LNCAP (cell line): ENCODE data around the gene CLCA1.

ENCODE experiments used
- TF ChIP-seq, protein P1 (sequence below): fragments of 450-650 bp; IDR thresholded peaks from 2 replicates; pipeline ENCODE4 v1.5.1; 2017; ENCODE audit warnings: mild to moderate bottlenecking

The CLCA1 gene

DNA sequence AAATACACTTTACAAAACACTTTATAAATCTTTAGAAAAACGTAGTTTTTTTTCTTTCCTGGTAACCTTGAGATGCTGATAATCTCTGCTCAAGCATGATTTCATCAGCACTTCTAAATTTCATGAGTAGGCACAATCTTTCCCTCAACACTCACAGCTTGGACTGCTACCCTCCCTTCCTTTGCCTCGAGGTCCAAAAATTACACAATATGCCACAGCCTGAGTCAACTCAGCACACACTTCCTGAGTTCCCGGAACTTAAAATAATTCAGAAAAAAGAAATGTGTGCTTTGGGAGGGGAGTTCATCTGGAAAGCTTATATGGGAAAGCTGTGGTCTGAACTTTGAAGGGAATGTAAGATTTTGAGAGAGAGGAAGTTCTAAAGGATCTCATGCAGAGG, 38.9 kb upstream of the CLCA1 start:
- TF ChIP-seq, protein P1, sequence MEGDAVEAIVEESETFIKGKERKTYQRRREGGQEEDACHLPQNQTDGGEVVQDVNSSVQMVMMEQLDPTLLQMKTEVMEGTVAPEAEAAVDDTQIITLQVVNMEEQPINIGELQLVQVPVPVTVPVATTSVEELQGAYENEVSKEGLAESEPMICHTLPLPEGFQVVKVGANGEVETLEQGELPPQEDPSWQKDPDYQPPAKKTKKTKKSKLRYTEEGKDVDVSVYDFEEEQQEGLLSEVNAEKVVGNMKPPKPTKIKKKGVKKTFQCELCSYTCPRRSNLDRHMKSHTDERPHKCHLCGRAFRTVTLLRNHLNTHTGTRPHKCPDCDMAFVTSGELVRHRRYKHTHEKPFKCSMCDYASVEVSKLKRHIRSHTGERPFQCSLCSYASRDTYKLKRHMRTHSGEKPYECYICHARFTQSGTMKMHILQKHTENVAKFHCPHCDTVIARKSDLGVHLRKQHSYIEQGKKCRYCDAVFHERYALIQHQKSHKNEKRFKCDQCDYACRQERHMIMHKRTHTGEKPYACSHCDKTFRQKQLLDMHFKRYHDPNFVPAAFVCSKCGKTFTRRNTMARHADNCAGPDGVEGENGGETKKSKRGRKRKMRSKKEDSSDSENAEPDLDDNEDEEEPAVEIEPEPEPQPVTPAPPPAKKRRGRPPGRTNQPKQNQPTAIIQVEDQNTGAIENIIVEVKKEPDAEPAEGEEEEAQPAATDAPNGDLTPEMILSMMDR: no peak

DNA sequence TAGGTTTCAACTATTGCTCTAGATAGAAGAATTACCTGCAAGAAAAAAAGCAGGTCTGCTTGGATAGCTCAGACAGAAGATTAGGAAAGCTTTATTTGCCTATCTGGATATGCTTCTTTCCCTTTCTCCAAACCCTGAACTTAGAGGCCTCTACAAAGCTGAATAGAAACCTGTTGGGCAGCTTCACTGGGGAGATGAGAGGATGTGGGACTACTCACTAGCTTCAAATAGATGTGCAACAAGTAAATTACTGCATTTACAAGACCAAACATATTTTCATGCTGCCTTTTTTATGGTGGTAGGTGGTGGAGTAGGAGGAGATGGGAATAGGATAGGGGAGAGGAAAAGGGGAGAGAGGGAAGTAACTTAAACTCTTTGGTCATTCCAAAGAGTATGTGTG, 38.4 kb upstream of the CLCA1 start:
- TF ChIP-seq, protein P1: no peak

DNA sequence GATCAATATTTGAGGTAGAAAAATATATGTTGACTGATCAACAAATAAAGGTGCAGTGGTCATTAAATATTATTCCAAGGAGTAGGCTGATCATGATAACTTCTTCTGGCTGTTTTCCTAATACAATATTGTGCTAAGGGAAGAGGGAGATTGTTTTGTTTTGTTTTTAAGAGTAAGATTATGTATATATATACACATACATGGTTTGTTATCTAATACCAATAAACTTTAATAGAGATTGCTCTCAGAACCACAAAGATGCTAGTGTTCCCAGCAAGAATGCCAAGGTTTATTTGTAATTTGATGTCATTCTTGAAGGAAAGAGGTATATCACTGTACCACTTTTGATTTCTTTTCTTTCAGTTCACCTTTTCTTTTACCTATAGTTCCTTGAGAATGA, 34.7 kb upstream of the CLCA1 start:
- TF ChIP-seq, protein P1: no peak

DNA sequence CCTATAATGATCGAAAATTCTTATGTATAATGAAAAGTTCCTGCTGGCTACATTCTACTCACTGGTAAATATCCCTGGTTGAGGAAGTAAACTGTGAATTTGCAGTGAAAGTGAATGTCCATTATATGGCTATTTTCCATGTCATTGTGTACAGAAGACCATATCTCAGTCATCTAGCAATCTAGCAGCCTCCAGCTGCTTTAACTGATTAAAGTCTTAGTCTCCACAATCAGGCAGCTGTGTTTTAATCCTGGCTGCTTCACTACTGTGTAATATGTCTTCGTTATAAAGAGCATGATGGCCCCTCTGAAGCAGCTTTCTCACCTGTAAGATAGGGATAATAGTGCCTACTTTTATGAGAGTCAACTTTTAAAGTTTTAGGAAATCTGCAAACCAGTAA, 33.4 kb upstream of the CLCA1 start:
- TF ChIP-seq, protein P1: no peak

DNA sequence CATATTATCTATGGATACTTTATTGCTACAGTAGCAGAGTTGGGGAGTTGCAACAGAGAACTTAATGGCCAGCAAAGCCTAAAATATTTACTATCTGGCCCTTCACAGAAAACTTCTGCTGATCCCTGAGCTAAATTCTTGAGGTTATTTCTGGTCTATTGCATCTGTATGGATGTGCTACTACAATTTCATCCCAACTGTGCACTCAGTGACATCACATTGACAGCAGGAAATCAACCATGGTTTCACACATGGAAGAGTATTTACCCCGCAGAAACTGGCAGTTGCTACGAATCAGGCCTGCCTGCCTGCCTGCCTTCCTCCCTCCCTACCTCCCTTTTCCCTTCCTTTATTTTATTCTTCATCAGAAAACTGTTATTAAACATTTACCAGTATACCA, 32.7 kb upstream of the CLCA1 start:
- TF ChIP-seq, protein P1: no peak

DNA sequence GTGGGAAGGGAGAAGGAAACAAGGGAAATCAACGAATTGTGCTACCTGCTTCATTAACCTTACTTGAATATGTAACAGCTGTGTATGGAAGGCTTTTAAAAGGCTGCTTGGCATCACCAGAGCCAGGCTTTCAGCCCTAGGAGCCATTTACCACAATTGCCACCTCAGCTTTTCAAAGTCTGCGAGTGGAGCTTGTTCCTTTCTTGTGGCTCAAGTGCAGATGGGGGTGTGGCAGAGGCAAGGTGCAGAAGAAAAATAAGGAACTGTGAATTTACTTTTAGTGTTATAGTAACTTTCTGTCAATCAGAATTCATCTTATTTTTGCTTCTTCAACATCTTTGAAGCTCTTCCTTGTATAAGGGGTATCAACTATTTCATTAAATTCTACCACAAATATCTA, 27.1 kb upstream of the CLCA1 start:
- TF ChIP-seq, protein P1: no peak

DNA sequence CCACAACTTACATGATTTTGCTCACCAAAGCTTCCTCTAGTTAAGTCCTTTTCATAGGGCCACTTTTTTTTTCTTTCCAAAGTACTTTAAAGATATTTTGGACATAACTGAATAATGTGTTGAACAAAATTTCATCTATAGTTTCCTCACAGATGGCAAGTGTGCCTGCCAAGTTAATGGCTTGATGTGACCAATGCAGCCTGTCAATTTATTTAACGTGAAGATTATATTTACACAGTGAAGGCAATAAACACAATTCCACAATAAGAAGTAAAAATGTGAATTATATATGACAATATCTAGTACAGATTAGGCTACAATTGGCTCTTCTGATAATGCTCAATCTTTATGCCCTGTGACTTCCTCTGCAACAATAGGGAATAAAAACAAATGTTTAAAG, 26.7 kb upstream of the CLCA1 start:
- TF ChIP-seq, protein P1: no peak

DNA sequence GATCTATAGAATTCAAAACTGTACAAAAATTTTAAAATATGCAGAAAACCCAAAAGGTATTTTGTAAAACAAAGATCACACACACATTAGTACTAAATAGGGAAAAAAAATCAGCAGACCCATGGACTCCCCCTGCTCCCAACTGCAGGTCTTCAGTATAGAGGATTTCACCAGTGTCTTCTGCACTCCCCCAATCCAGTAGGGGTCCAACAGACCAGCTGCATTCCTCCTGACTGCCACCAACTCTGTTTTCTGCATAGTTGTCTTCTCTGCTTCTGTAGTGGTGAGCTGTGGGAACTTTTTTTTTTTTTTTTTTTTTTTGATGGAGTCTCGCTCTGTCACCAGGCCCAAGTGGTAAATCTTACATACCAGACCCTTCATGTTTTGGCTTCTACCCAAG, 22.8 kb upstream of the CLCA1 start:
- TF ChIP-seq, protein P1: no peak
